Heart left ventricle (tissue), 16 donors: ENCODE results near the gene WHAMM. TPM values are rescaled to one million over a fixed set of nuclear protein-coding genes. Genes with fewer than 3 reads are reported as not detected.

ENCODE experiments used
- ATAC-seq, 4 donors: fragments of 200-7000 bp; cut with Tn5 transposase; one replicate each; pipeline ENCODE4 v1.9.1; 2020 to 2022; ENCODE audit warnings: moderate library complexity in 4 of 4, mild to moderate bottlenecking in 3 of 4, moderate number of reproducible peaks in 1 of 4
- DNase-seq, 5 donors: peaks; one replicate each; pipeline ENCODE4 v3.0.0-alpha.2; 2020
- H3K27ac ChIP-seq, 12 donors: fragments of 200-600 bp; sonication (generic) in 4 of 12; one replicate each; pipeline versions ENCODE4 v1.5.0 to v1.8.0; 2016 to 2022; ENCODE audit warnings: mild to moderate bottlenecking in 2 of 12
- H3K27me3 ChIP-seq, 9 donors: fragments of 200-600 bp; sonication (generic) in 2 of 9; one replicate each; pipeline versions ENCODE4 v1.5.1 to v1.8.0; 2016 to 2022; ENCODE audit warnings: mild to moderate bottlenecking in 3 of 9
- H3K36me3 ChIP-seq, 9 donors: fragments of 200-600 bp; sonication (generic) in 2 of 9; one replicate each; pipeline versions ENCODE4 v1.5.0 to v1.8.0; 2018 to 2022; ENCODE audit warnings: mild to moderate bottlenecking in 2 of 9
- H3K4me1 ChIP-seq, 12 donors: fragments of 200-600 bp; sonication (generic) in 4 of 12; one replicate each; pipeline versions ENCODE4 v1.5.0 to v1.8.0; 2016 to 2022; ENCODE audit warnings: mild to moderate bottlenecking in 3 of 12
- H3K4me3 ChIP-seq, 12 donors: fragments of 200-600 bp; sonication (generic) in 4 of 12; one replicate each; pipeline versions ENCODE4 v1.5.0 to v1.8.0; 2017 to 2022; ENCODE audit warnings: mild to moderate bottlenecking in 9 of 12, moderate library complexity in 4 of 12
- H3K9me3 ChIP-seq, 12 donors: fragments of 200-600 bp; sonication (generic) in 4 of 12; one replicate each; pipeline versions ENCODE4 v1.5.0 to v1.8.0; 2016 to 2022; ENCODE audit warnings: mild to moderate bottlenecking in 1 of 12
- POLR2A ChIP-seq, 2 donors: fragments of 450-650 bp; IDR thresholded peaks; one replicate each; pipeline ENCODE4 v1.6.1; 2017; ENCODE audit warnings: antibody characterized with exemption in 2 of 2, mild to moderate bottlenecking in 2 of 2, moderate library complexity in 2 of 2
- WGBS, 4 donors: extraction: QIAGEN DNeasy Blood & Tissue Kit in 2 of 4; methylation state at CpG; one replicate each; pipeline versions ENCODE4 v1.1.5 to v1.1.7; 2013 to 2018; 5-methylcytosine and 5-hydroxymethylcytosine counted together
- intact Hi-C, 10 donors: fragments of 100-400 bp; cut with DNase I; formaldehyde crosslinking; loops; one replicate each; pipeline versions ENCODE4 v1.11.1 to v1.14.2; 2022
- polyA plus RNA-seq, 2 donors: library from polyadenylated mRNA; stranded (reverse); fragments of 200-250 nt; gene quantifications; one replicate each; pipeline ENCODE4 v1.2.3, GENCODE V29; 2013
- total RNA-seq, 9 donors: library from RNA; depleted of rRNA in 2 of 9; stranded (reverse); fragments of >200 nt in 2 of 9; fragmentation: NEBNext Ultra II Directional in 3 of 9; extraction: Animal tissue kit (Norgen Biotek cat#: 25700) in 3 of 9; gene quantifications; one replicate each; pipeline versions ENCODE4 v1.1.0 to v1.2.4, GENCODE V29; 2016 to 2023
- TF ChIP-seq, protein P1 (sequence below), 12 donors: fragments of 200-600 bp; sonication (generic) in 4 of 12; IDR thresholded peaks; one replicate each; pipeline versions ENCODE4 v1.5.0 to v1.8.0; 2018 to 2022; ENCODE audit warnings: antibody characterized with exemption in 12 of 12, mild to moderate bottlenecking in 5 of 12
- donor health status: ischemic (EF 13 %, LVEDD 7.1; RV severe dilation, severe dysfunction).
- donor health status: healthy with polysubstance abuse.
- donor health status: DM: no; HTN: yes; CAD: no.
- donor health status: DM: no; HTN: no; CAD: no.
- donor health status: ischemic (EF 25% LVEDD 6.9; RV normal size, moderate dysfunction).
- donor health status: ischemic (EF 25% LVEDD 5.7; RV mildly dilated, moderate dysfunction).
- donor health status: healthy.
- donor health status: DM: yes; HTN: yes; CAD: no.
- donor health status: ischemic (EF 35%, LVEDD 5.7; RV mildly dilated, moderate dysfunction).
- donor health status: nonischemic (EF 11% LVEDD 7.7; RV severe dilation, severe dysfunction).
- donor health status: DM: yes; HTN: yes; CAD: no.
- donor health status: PGD.
- donor health status: ischemic (EF 29% LVEDD 5.4; RV normal size, mild dysfunction).
- donor health status: nonischemic (EF 23%, LVEDD 6.1; RV moderate dilation, normal function).

WHAMM gene
- total and polyA plus RNA-seq, 11 donors, result 2.8 to 9.1 (median 6.3) TPM

GRCh38 chr15:82802497-82802896, 6.9 kb upstream of the WHAMM start:
- H3K27ac ChIP-seq, result peak overlapping the region in 3 of 12 donors; percentile 55 to 98 (median 90)
- 34 to 54% (median 49%) methylated on average over 1 of the region's 1 CpG for WGBS, 4 donors
- H3K9me3 ChIP-seq, result no peaks in the 10 kb centered on the region
- intact Hi-C loops, result loop anchor here in 2 of 10 donors (10.0 kb wide), 2 partner anchors 48 to 268 kb away; no protein-coding TSS in a partner anchor
- no peak for TF ChIP-seq POLR2A (IDR thresholded peaks at IDR 0.05)
- TF ChIP-seq, protein P1, sequence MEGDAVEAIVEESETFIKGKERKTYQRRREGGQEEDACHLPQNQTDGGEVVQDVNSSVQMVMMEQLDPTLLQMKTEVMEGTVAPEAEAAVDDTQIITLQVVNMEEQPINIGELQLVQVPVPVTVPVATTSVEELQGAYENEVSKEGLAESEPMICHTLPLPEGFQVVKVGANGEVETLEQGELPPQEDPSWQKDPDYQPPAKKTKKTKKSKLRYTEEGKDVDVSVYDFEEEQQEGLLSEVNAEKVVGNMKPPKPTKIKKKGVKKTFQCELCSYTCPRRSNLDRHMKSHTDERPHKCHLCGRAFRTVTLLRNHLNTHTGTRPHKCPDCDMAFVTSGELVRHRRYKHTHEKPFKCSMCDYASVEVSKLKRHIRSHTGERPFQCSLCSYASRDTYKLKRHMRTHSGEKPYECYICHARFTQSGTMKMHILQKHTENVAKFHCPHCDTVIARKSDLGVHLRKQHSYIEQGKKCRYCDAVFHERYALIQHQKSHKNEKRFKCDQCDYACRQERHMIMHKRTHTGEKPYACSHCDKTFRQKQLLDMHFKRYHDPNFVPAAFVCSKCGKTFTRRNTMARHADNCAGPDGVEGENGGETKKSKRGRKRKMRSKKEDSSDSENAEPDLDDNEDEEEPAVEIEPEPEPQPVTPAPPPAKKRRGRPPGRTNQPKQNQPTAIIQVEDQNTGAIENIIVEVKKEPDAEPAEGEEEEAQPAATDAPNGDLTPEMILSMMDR (IDR thresholded peaks at IDR 0.05), result no peak
- H3K4me1 ChIP-seq, result peaks cover 0 to 51% (median 10%) of the 10 kb centered on the region in 12 donors
- no peaks in the 10 kb centered on the region for H3K27me3 ChIP-seq
- no peaks in the 10 kb centered on the region for H3K36me3 ChIP-seq
- DNase-seq, result no peak
- peak overlapping the region in 6 of 12 donors; percentile 43 to 73 (median 52) for H3K4me3 ChIP-seq
- no peak for ATAC-seq

GRCh38 chr15:82803793-82804574, 5.4 kb upstream of the WHAMM start:
- intact Hi-C loops, result loop anchor here in 2 of 10 donors (10.0 kb wide), 2 partner anchors 49 to 269 kb away; no protein-coding TSS in a partner anchor
- Histone ChIP-seq H3K27me3 (no peaks in the 10 kb centered on the region), H3K36me3 (no peaks in the 10 kb centered on the region), H3K4me3 (peak overlapping the region in 11 of 12 donors; percentile 9 to 73 (median 51)), H3K4me1 (peaks cover 0 to 59% (median 13%) of the 10 kb centered on the region in 12 donors), H3K9me3 (no peaks in the 10 kb centered on the region), H3K27ac (peak overlapping the region; percentile 29 to 98 (median 83))
- DNase-seq (no peak), ATAC-seq (no peak)
- TF ChIP-seq, protein P1 (IDR thresholded peaks at IDR 0.05), result no peak
- TF ChIP-seq POLR2A (IDR thresholded peaks at IDR 0.05), result no peak
- WGBS, 4 donors, result 33 to 60% (median 47%) methylated on average over 2 of the region's 2 CpGs

- ATAC-seq (peak in 2 of 4 donors; percentile 8 to 14), DNase-seq (peak in 2 of 5 donors; percentile 15 to 41)
- Histone ChIP-seq H3K9me3 (no peaks in the 10 kb centered on the region), H3K36me3 (no peaks in the 10 kb centered on the region), H3K4me1 (peaks cover 0 to 55% (median 12%) of the 10 kb centered on the region in 12 donors), H3K27me3 (no peaks in the 10 kb centered on the region), H3K27ac (peak overlapping the region; percentile 68 to 98 (median 83)), H3K4me3 (peak overlapping the region; percentile 7 to 73 (median 50))
- TF ChIP-seq, protein P1 (IDR thresholded peaks at IDR 0.05), result no peak
- no peak for TF ChIP-seq POLR2A (IDR thresholded peaks at IDR 0.05)
- 32 to 59% (median 39%) methylated on average over 1 of the region's 1 CpG for WGBS, 4 donors
- intact Hi-C loops, result loop anchor here in 2 of 10 donors (10.0 kb wide), 2 partner anchors 50 to 270 kb away; no protein-coding TSS in a partner anchor
Measured at GRCh38 chr15:82804575-82804949, 4.9 kb upstream of the WHAMM start.

GRCh38 chr15:82805994-82806406, 3.4 kb upstream of the WHAMM start, which contains the start of gene FSD2:
Gene FSD2, minus strand, starts transcription at chr15:82806069. Its CDS starts 18,679 bp downstream, at chr15:82787390.
- H3K4me3 ChIP-seq, result peak within 1 kb of the TSS; percentile 7 to 73 (median 50)
- 28 to 45% (median 37%) methylated on average over 2 of the region's 2 CpGs for WGBS, 4 donors
- intact Hi-C loops, result loop anchor here in 5 of 10 donors (5.0 to 10.0 kb wide), 3 partner anchors 51 to 271 kb away; no protein-coding TSS in a partner anchor
- H3K4me1 ChIP-seq, result peaks cover 0 to 44% (median 12%) of the 10 kb centered on the region in 12 donors
- H3K27ac ChIP-seq, result peak within 1 kb of the TSS; percentile 68 to 98 (median 83)
- no peaks in the 10 kb centered on the region for H3K27me3 ChIP-seq
- TF ChIP-seq, protein P1 (IDR thresholded peaks at IDR 0.05), result no peak
- peak in 1 of 2 donors; percentile 62 for TF ChIP-seq POLR2A (IDR thresholded peaks at IDR 0.05)
- ATAC-seq (peak; percentile 62 to 70 (median 69)), DNase-seq (peak in 4 of 5 donors; percentile 71 to 83 (median 74))
- no peaks in the 10 kb centered on the region for H3K9me3 ChIP-seq
- H3K36me3 ChIP-seq, result no peaks in the 10 kb centered on the region
